GM21526 (cell line): Measurements from ENCODE around the gene DSG3.

Source experiments
- ATAC-seq: cut with Tn5 transposase; IDR thresholded peaks from one replicate; pipeline ENCODE4 v1.9.1; 2021; ENCODE audit warnings: moderate library complexity; ENCODE audit not compliant: unreplicated experiment, low FRiP score

The DSG3 gene

DNA sequence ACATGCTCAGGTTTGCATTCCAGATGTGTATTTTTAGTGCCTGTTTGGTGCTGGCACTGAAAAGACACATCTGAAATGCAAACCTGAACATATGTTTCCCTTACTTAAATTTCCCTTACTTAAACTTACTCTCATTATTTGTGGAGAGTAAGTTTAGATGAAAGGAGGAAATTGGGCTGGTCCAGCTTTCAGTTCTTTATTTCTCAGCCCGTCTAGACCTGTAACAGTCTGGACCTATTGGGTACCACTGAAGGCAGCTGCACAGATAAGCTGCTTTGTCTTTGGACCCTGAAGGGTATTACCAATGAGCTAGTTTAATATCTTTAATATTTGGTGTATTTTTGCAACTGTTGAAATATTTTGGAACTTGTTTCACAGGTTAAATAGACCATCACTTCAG is 17.0 kb upstream of the DSG3 start:
- no peak for ATAC-seq

DNA sequence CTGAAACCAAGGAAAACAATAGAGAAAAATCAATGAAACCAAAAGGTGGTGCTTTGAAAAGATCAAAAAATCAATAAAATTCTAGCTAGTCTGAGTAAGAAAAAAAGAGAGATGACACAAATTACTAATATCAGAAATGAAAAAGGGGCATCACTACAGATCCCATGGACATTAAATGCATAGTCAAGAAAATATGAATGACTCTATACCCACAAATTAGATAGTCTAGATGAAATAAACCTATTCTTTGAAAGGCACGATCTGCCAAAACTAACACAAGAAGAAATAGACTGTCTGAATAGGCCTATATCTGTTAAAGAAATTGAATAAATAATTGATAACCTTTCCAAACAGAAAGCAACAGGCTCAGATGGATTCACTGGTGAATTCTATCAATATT is 15.2 kb upstream of the DSG3 start:
- no peak for ATAC-seq

DNA sequence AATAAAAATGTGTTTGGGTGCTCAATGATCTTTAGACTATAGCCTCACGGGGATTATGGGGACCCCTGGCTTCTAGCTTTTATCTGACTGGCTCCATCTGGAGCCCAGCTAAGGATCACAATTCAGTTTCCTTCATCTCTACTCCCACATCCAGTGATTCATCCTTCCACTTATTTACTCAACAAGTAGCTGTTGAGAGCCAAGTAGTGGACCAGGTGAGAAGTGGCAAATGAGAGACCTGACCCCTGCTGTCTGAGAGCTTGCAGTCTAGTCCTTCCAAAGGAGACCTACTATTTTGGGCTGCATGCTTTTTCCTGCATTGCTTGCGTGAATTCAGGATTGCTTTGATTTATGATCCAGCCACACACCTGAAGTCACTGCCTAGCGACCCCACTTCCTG is 10.7 kb upstream of the DSG3 start:
- no peak for ATAC-seq

DNA sequence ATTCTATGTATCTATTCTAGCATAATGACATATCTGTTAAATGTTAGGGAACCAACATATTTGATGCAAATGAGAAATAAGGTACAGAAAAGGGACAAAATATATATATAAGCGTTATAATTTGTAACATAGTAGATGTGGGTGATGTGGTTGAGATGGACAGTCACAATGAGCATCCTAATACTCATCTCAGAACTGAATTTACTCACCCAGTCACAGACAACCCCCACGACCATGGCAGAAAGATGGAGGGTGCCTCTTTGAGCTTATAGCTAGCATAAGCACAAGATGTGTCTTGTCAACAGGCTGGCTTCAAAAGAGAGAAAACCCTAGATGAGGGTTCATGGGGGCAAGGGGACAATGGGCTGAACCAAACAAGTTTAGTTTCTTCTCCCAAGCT is 9.1 kb upstream of the DSG3 start:
- no peak for ATAC-seq

DNA sequence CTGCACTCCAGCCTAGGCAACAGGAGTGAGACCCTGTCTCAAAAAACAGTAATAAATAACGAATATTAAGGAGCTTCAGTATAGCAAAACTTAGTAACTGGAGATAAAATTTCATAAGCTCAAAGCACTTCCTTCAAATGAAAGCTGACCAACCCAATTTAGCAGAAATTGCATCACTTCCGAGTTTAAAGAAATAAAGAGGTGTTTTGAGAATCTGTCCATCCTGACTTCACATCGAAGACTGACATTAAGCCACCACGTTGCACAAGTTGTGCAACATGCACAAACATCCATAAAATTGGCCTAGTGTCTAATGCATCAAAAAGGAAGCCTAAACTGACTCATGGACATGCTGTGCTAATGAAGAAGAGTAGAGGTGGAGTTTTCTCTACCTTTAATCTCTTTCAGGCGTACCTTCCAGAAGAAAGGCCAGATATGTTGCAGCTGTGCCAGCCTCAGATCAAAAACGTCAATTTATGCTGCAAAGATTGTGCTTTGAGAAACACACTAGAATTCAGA is 7.7 kb upstream of the DSG3 start:
- ATAC-seq: no peak

DNA sequence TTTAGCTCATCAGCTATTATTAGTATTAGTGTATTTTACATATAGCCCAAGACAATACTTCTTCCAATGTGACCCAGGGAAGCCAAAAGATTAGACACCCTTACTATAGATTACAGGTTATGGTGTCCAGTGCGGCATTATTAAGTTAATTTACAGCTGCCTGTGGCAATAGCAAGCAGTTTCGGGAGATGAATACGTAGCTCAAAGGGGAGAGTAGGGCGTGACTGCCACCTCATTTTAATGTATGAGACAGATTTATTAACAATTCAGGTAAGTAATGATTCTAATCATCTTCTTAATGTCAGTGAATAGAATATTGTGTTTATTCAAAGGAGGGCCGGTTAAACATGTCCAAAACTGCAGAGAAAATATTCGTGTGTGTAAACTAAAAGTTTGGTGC is 6.8 kb upstream of the DSG3 start:
- no peak for ATAC-seq

DNA sequence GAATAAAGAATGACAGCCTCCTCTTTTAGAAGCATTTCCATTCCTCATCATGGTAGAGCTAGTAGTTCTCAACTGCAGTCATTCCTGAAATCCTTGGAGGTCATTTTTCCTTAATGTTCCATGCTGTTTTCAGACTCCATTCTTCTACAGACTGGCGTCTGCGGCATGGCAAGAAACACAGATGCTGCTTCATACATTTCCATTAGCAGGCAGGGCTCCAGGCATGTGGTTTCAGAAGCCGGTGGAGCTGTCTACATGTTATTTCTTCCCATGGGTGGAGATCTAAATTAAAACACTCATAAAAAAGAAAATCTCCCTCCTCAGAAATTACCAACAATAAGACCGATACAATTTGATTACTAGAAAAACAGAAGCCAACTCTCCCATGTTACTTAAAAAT is 6.0 kb upstream of the DSG3 start:
- no peak for ATAC-seq

DNA sequence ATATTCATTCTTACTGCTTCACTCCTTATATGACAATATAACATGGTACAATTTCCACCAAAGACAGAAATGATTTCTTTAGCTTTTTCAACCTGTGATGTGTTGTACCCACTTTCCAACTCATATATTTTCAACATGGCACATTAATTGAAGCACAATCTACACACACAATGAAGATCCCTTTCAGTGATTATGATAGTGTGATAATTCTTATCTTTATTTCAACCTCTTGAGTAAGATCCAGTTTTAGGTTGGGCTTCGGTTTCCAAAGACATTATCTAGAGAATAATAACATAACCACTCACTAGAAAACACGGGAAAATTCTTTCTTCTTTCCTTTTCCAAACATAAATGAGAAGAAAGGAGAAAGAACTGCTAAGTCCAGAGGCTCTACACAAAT is 3.4 kb upstream of the DSG3 start:
- ATAC-seq: no peak

DNA sequence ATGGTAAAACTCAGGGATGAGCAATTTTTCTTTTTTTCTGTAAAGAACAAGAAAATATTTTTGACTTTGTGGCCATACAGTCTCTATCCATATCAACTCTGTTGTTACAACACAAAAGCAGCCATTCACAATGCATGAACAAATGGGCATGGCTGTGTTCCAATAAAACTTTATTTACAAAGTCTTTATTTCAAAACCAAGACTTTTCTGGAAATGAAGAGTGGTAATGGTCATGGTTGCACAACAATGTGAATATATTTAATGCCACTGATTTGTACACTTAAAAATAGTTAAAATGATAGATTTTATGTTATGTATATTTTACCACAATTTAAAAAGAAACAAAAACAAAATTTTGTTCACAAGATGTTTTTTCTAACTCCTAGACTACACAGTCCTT is 1.6 kb upstream of the DSG3 start:
- ATAC-seq: no peak

DNA sequence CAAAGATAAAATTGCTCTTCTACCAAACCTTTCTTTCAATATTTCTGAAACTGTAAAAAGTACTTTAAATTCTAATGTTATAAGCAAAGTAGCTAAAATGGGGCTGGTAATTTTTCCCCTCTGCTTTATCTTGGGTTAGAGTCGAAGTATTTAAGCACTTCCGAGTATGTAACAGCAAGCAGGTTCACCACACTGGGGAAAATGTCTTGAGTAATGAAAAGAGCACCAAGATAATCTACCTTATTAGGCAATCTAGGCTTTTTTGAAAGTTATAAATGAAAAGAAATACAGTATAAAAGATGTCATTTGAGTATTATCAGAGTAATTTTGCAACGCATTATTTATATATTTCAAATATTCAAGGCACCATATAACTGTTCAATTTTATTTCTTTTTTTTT is 687 bp upstream of the DSG3 start:
- ATAC-seq: no peak

DNA sequence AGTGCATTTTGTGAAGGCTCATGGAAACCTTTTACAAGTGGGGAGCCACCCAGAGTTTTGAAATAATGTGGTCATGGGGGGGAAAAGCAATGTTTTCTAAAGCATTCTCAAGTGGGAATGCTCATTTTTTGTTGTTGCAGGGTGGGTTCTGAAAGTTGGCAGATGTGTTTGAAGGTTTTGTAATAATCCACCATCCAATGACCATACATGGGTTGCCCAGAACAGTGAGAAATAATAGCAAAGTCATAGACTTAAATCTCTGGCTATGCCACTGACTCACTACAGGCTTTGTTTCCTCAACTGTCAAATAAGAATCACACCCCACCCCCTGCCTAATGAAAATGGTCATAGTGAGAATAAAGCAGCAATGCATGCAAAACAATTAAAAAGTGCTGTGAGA is 2.9 kb downstream of the DSG3 start:
- no peak for ATAC-seq

DNA sequence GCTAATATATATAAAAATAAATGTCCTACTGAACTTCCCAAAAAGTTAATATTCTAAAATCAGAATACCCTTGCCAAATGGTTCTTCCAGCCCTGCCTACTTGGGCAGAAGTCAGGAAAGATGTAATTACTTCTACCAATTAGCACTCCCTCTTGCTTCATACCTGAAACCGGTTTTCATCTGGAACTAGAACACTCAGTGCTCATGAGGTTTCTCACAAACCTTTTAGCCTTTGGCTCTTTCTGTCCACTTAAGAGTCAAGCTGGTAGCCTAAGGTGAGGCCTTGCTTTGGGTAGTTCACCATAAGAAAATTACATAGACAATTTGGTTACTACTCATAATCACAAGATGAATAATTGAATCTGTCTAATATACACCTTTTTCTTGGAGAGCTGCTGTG is 4.1 kb downstream of the DSG3 start:
- no peak for ATAC-seq

DNA sequence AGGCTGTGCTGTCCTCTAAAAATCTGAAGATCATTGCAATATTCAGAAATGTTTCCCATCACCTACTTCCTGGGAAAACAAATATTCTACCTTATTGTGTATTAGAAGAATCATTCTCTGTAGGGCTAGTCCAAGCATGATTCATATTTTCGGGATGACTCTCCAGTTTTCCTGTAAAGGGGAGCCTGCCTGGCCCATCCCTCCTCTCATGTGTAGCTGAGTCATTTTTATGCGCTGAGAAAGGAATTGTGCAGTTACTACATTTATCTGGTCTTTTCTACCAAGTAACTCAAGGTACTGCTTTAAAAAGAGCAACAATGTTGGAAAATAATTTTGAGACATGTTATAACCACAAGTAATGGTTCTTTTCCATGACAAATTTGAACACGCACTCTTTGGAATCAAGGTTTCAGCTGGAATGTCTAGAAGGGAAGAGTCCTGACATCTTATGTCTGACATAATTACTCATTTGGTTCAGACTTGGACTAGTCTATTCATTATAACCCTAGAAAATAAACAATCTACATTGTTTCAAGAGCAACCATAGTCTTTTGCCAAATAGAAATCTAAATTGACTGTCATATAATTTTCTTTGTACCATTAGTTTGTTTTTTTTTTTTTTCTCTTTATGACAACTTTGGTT is 6.6 kb downstream of the DSG3 start:
- no peak for ATAC-seq

DNA sequence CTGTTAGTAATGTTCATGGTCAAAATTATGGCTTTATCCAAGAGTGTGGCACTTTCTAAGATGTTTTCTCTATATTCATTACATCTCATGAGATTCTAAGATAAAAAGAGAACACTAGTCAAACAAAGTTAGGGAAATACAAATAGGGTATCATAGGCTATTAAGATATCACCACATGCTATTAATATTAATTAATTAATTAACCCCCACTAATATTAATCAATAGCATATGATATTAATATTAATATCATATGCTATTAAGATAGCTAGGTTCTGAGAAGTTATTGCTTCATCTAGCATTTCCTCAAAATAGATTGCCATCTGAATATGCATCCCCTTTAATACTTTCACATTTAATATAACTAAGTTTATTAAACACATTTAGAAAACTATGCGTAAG is 22.1 kb downstream of the DSG3 start:
- ATAC-seq: no peak

DNA sequence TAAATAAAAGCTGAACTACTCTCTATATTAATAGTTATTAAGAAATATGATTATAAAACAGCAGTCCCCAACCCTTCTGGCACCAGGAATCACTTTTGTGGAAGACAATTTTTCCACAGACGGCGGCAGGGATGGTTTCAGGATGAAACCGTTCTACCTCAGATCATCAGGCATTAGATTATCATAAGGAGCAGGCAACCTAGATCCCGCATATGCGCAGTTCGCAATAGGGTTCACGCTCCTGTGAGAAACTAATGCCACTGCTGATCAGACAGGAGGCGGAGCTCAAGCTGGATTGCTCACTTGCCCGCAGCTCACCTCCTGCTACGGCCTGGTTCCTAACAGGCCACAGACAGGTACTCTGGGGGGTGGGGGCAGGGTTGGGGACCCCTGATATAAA is 31.1 kb downstream of the DSG3 start:
- no peak for ATAC-seq

DNA sequence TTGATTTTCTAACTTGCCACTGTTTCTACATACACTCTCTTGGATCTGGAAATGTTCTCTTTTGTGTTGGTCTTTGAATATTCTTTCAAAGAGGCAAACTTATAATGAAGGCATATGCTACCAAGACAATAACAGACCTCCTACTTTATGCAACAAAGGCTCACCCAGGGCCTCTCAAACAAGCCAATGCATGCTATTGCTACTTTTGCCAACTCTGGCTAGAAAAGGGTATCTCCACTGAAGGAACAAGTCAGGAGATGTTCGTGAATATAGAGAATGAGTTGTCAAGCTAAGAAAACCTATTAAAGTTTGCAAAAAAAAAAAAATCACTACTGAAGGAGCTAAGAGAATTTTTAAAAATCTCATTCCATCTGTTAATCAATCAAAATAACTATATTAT is 34.5 kb downstream of the DSG3 start:
- no peak for ATAC-seq

DNA sequence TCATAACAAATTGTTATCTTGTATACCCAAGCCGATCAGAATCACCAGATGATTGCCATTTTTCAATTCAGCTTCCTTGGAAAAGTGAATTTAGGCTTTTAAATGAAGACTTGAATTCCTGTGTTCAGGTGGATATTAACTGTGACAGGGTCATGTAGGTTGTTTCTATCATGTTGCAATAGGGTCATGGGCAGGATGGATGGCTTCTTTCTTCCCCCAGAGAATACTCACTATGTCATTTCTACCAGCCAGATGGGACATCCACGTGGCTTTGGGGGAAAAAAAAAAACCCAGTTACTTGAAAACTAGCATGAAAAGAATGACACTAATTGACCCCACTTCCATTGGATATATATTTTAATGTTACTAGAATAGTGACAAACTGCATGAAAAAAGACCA is 35.9 kb downstream of the DSG3 start:
- no peak for ATAC-seq

DNA sequence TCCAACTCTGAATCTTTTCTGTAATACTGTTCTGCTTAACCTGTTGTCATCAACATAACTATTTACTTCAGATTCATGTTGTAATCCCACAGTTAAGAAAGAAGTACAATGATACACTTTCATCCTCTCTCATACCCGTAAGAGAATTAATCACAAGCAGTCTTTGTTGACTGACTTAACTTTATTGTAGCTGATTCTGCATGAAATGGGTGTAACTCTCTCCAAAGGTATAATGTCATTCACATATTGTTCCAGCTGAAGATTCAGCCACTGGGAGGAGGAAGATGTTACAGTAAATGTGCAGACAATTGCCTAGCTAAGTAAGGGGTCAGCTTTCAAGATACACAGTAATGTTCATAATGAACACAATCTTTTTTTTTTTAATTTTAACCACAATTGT is 36.9 kb downstream of the DSG3 start:
- no peak for ATAC-seq

DNA sequence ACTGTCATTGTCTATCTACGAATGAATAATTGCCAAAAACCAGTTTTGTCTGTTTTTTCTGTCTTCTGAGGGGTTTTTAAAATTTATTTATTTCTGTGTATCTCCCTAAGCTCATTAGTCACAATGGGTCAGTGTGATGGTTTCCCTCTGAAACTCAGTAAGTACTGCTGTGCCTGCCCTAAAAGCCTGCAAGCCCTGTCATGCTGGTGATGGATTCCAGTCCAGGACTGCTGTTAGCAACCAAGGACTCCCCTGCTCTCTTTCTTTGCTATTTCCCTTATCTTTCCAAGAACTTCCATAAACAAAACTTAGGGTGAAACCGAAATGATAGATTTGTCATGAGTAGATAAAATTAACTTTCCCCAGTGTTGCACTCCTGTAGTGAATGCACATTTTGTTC is 38.6 kb downstream of the DSG3 start:
- no peak for ATAC-seq

DNA sequence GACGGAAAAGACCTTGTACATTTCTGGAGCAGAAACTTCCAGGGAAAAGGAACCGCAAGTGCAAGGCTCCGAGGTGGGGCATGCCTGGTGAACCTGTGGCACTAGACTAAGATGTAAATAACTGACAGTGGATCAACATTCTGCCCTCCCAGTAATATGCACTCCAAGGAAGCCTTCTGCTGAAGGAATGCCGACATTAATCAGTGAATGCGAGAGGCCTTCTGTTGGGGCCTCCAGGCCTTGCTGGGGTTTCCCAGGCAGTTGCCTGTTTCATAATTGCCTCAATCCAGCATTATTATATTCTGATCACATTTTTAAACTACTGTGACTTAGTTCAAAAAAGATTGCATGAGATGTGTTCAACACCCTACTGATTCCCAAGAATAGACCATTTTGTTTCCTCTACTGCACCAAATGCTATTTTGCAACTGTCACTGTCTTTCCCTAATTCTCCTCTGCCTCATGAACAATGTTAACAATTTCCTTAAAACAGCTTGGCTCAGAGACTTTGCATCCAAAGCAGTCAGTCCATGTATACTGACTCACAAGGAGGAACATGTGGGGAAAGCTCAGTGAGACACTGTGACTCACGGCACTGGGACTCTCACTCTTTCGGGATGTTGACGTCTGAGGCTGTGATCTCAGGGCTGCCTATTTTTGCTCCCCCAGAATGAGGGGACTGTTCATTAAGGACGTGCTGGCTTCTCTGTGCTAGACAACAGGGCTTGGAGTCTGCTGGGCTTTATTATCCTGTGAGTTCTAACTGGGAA is 39.9 kb downstream of the DSG3 start:
- no peak for ATAC-seq

DNA sequence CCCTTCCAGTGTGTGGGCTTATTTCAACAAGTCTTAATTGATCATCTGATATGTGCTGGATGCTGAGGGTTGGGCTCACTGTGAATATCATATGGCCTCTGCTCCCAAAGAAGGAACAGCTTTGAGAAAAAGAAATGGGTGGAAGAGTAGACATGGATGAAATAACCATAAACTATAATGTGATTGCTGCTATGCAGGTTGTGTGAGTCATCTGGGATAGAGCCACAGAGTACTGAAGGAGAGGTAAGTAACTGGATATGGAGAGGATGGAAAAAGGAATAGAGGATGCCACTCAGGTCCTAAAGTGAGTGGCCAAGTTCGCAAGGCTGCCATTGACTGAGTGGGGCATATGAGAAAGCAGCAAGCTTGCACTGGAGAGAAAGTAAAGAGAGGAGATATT is 41.8 kb downstream of the DSG3 start:
- no peak for ATAC-seq

DNA sequence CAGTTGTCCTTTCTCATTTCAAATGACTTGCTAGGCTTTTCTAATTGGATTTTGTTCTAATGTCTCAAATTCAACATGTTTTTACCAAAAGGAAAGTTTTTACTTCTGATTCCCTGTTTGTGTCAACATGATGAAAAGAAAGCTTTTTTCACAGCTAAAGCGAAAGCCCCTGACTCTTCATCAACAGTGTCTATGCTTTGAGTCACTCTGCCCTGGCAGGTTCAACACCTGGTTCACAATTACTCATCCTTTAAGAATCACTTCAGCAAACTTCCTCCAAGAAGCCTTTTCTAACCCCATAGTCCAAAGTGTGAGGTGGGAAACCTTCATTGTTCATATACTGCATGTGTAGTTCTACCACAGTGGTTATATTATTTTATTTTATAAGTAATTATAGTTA is 42.8 kb downstream of the DSG3 start:
- peak; percentile 82 for ATAC-seq
